Vagina (tissue), 2 donors: ENCODE data around the gene EPHB6. TPM values are rescaled to one million over a fixed set of nuclear protein-coding genes. Genes with fewer than 3 reads are reported as not detected.

Source experiments
- DNase-seq, 2 donors: peaks; one replicate each; pipeline ENCODE4 v3.0.0-alpha.2; 2017; ENCODE audit errors: extremely low spot score in 2 of 2
- H3K27ac ChIP-seq: fragments of 200-600 bp; sonication (generic); one replicate; pipeline ENCODE4 v1.5.1; 2019
- H3K27me3 ChIP-seq: fragments of 200-600 bp; sonication (generic); one replicate; pipeline ENCODE4 v1.5.1; 2019
- H3K36me3 ChIP-seq, 2 donors: fragments of 200-600 bp; sonication (generic); one replicate each; pipeline ENCODE4 v1.5.1; 2017 to 2019
- H3K4me1 ChIP-seq: fragments of 200-600 bp; sonication (generic); one replicate; pipeline ENCODE4 v1.5.1; 2019
- H3K4me3 ChIP-seq, 2 donors: fragments of 200-600 bp; sonication (generic); 1 replicate in 1 of 2; 2 replicates in 1 of 2; pipeline ENCODE4 v1.5.1; 2016 to 2019
- H3K9me3 ChIP-seq: fragments of 200-600 bp; sonication (generic); one replicate; pipeline ENCODE4 v1.5.1; 2019
- POLR2A ChIP-seq, 2 donors: fragments of 450-650 bp; IDR thresholded peaks; one replicate each; pipeline ENCODE4 v1.6.1; 2017; ENCODE audit warnings: antibody characterized with exemption in 2 of 2, mild to moderate bottlenecking in 2 of 2, moderate library complexity in 2 of 2
- POLR2AphosphoS5 ChIP-seq, 2 donors: sonication (generic); formaldehyde crosslinking; IDR thresholded peaks; one replicate each; pipeline ENCODE4 v1.9.0; 2017; ENCODE audit warnings: antibody characterized with exemption in 2 of 2, mild to moderate bottlenecking in 2 of 2, low read depth in 1 of 2; ENCODE audit not compliant: insufficient read depth in 1 of 2
- intact Hi-C: fragments of 100-400 bp; cut with DNase I; formaldehyde crosslinking; loops from one replicate; pipeline ENCODE4 v1.15.1; 2023
- total RNA-seq: library from RNA; depleted of rRNA; stranded (reverse); fragments of >200 nt; gene quantifications from one replicate; pipeline ENCODE4 v1.2.3, GENCODE V29; 2016
- TF ChIP-seq, protein P1 (sequence below), 3 experiments: fragments of 450-650 bp in 2 of 3; fragments of 200-600 bp in 1 of 3; sonication (generic) in 1 of 3; IDR thresholded peaks; one replicate each; pipeline ENCODE4 v1.5.1; 2017 to 2019; ENCODE audit warnings: antibody characterized with exemption in 3 of 3, mild to moderate bottlenecking in 2 of 3, moderate library complexity in 2 of 3

Gene EPHB6
- total RNA-seq, 1 donor from 2014 or later: 68.3 TPM

- H3K27me3 ChIP-seq: no peaks in the 10 kb centered on the region
- intact Hi-C loops: no loop called here
- no peaks in the 10 kb centered on the region for H3K9me3 ChIP-seq
- H3K4me1 ChIP-seq: no peaks in the 10 kb centered on the region
- no peak for TF ChIP-seq POLR2AphosphoS5 (IDR thresholded peaks at IDR 0.05; ENCODE audit: insufficient read depth in 1 of 2, low read depth in 1 of 2)
- no peak for TF ChIP-seq POLR2A (IDR thresholded peaks at IDR 0.05)
- TF ChIP-seq, protein P1, sequence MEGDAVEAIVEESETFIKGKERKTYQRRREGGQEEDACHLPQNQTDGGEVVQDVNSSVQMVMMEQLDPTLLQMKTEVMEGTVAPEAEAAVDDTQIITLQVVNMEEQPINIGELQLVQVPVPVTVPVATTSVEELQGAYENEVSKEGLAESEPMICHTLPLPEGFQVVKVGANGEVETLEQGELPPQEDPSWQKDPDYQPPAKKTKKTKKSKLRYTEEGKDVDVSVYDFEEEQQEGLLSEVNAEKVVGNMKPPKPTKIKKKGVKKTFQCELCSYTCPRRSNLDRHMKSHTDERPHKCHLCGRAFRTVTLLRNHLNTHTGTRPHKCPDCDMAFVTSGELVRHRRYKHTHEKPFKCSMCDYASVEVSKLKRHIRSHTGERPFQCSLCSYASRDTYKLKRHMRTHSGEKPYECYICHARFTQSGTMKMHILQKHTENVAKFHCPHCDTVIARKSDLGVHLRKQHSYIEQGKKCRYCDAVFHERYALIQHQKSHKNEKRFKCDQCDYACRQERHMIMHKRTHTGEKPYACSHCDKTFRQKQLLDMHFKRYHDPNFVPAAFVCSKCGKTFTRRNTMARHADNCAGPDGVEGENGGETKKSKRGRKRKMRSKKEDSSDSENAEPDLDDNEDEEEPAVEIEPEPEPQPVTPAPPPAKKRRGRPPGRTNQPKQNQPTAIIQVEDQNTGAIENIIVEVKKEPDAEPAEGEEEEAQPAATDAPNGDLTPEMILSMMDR (IDR thresholded peaks at IDR 0.05): no peak
- H3K4me3 ChIP-seq: no peak overlapping the region
- DNase-seq: no peak
- no peak overlapping the region for H3K27ac ChIP-seq
- no peaks in the 10 kb centered on the region for H3K36me3 ChIP-seq
These were observed 42.2 kb upstream of the EPHB6 start for GRCh38 chr7:142812437-142813215.

- H3K4me3 ChIP-seq: no peak overlapping the region
- H3K36me3 ChIP-seq: no peaks in the 10 kb centered on the region
- no peaks in the 10 kb centered on the region for H3K9me3 ChIP-seq
- H3K4me1 ChIP-seq: no peaks in the 10 kb centered on the region
- intact Hi-C loops: no loop called here
- DNase-seq: no peak
- TF ChIP-seq POLR2AphosphoS5 (IDR thresholded peaks at IDR 0.05; ENCODE audit: insufficient read depth in 1 of 2, low read depth in 1 of 2) (no peak), POLR2A (IDR thresholded peaks at IDR 0.05) (no peak)
- TF ChIP-seq, protein P1 (IDR thresholded peaks at IDR 0.05): no peak
- no peak overlapping the region for H3K27ac ChIP-seq
- H3K27me3 ChIP-seq: no peaks in the 10 kb centered on the region
These were observed 41.6 kb upstream of the EPHB6 start for GRCh38 chr7:142813226-142813625.

DNA sequence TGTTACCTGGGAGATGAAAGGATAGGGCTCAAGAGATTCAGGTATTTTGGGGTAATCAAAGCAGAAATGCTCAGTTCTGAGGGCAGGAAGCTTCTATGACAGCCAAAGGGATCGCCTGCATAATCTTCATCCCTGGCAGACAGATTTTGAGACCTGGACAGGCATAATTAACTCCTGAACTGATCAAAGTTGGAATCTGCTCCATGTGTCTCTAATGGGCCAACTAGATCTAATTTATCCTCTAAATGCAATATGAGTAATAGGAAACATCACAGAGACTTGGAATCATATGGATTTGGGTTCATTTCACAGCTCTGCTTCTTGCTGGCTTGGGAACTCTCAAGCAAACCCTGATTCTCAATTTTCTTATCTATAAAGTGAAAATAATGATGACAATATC is 41.2 kb upstream of the EPHB6 start:
- Histone ChIP-seq H3K27ac (no peak overlapping the region), H3K36me3 (no peaks in the 10 kb centered on the region), H3K9me3 (no peaks in the 10 kb centered on the region), H3K4me3 (no peak overlapping the region), H3K27me3 (no peaks in the 10 kb centered on the region), H3K4me1 (no peaks in the 10 kb centered on the region)
- TF ChIP-seq POLR2A (IDR thresholded peaks at IDR 0.05): no peak
- no peak for TF ChIP-seq POLR2AphosphoS5 (IDR thresholded peaks at IDR 0.05; ENCODE audit: insufficient read depth in 1 of 2, low read depth in 1 of 2)
- TF ChIP-seq, protein P1 (IDR thresholded peaks at IDR 0.05): no peak
- no peak for DNase-seq
- intact Hi-C loops: no loop called here

- Histone ChIP-seq H3K27ac (no peak overlapping the region), H3K4me3 (no peak overlapping the region), H3K27me3 (no peaks in the 10 kb centered on the region), H3K36me3 (no peaks in the 10 kb centered on the region), H3K9me3 (no peaks in the 10 kb centered on the region), H3K4me1 (no peaks in the 10 kb centered on the region)
- no peak for DNase-seq
- TF ChIP-seq, protein P1 (IDR thresholded peaks at IDR 0.05): no peak
- TF ChIP-seq POLR2A (IDR thresholded peaks at IDR 0.05) (no peak), POLR2AphosphoS5 (IDR thresholded peaks at IDR 0.05; ENCODE audit: insufficient read depth in 1 of 2, low read depth in 1 of 2) (no peak)
- intact Hi-C loops: no loop called here
These were observed 40.4 kb upstream of the EPHB6 start for GRCh38 chr7:142814451-142814850.

DNA sequence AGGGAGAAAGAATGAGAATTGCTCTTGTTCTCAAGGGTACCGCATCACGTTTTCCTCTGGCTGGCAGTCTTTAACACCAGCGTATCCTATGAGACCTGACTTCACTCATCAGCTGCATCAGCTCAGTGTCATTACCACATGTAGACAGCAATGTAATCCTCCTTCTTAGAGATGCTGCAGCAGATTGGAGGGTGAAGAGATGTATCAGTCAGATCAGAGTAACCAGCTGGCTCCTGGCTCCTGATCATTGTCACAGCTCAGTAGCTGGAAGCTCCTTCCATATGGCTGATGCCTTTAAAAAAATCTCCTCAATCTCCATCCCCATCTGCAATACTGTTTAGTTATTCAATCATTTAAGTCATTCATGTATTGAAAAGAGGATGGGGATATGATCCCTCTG is 39.7 kb upstream of the EPHB6 start:
- DNase-seq: no peak
- H3K27ac ChIP-seq: no peak overlapping the region
- intact Hi-C loops: no loop called here
- H3K36me3 ChIP-seq: no peaks in the 10 kb centered on the region
- H3K27me3 ChIP-seq: no peaks in the 10 kb centered on the region
- no peak overlapping the region for H3K4me3 ChIP-seq
- no peaks in the 10 kb centered on the region for H3K4me1 ChIP-seq
- TF ChIP-seq, protein P1 (IDR thresholded peaks at IDR 0.05): no peak
- TF ChIP-seq POLR2A (IDR thresholded peaks at IDR 0.05) (no peak), POLR2AphosphoS5 (IDR thresholded peaks at IDR 0.05; ENCODE audit: insufficient read depth in 1 of 2, low read depth in 1 of 2) (no peak)
- H3K9me3 ChIP-seq: no peaks in the 10 kb centered on the region
